Measurements from ENCODE around the gene URB2. TPM values are rescaled to one million over a fixed set of nuclear protein-coding genes. Genes with fewer than 3 reads are reported as not detected.

Gene URB2
- total and polyA plus RNA-seq, 10 donors: 2.1 to 13.6 (median 9.4) TPM

DNA sequence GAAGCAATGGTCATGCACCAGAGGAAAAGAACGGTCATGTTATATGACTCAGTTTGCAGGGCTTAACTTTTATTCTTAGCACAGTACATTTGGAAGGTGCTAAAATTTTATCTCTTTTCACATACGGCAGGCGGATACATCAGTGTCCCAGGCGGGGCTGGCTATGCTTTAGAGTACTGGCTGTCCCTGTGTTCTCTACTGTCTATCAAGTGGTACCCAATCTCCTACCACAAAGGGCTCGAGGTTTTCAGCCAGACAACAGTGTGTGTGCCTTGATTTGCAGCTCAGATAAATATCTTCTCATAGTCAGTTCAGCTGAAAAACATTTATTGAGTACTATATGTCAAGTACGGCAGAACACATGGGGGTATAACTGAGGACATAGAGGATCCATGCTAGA, 65.3 kb downstream of the URB2 start:
- DNase-seq: no peak
- no peak overlapping the region for H3K4me3 ChIP-seq
- H3K27ac ChIP-seq: no peak overlapping the region
- H3K36me3 ChIP-seq: no peaks in the 10 kb centered on the region
- intact Hi-C loops (cut with DNase I; ENCODE audit: low total_unique reads): no loop called here
- 64 to 77% (median 74%) methylated on average over 6 of the region's 6 CpGs for WGBS, 5 donors
- peaks cover 0 to 8% (median 0%) of the 10 kb centered on the region in 7 donors for H3K27me3 ChIP-seq (replicated peaks in 1 of 7)
- TF ChIP-seq POLR2AphosphoS5 (IDR thresholded peaks at IDR 0.05): no peak
- TF ChIP-seq, protein P1, sequence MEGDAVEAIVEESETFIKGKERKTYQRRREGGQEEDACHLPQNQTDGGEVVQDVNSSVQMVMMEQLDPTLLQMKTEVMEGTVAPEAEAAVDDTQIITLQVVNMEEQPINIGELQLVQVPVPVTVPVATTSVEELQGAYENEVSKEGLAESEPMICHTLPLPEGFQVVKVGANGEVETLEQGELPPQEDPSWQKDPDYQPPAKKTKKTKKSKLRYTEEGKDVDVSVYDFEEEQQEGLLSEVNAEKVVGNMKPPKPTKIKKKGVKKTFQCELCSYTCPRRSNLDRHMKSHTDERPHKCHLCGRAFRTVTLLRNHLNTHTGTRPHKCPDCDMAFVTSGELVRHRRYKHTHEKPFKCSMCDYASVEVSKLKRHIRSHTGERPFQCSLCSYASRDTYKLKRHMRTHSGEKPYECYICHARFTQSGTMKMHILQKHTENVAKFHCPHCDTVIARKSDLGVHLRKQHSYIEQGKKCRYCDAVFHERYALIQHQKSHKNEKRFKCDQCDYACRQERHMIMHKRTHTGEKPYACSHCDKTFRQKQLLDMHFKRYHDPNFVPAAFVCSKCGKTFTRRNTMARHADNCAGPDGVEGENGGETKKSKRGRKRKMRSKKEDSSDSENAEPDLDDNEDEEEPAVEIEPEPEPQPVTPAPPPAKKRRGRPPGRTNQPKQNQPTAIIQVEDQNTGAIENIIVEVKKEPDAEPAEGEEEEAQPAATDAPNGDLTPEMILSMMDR (IDR thresholded peaks at IDR 0.05 in 8 of 11, conservative IDR thresholded peaks at IDR 0.05 in 3 of 11): no peak
- TF ChIP-seq POLR2A (IDR thresholded peaks at IDR 0.05): no peak
- peaks cover 0 to under 1% (median 0%) of the 10 kb centered on the region in 8 donors for H3K9me3 ChIP-seq
- H3K4me1 ChIP-seq: peaks cover 0 to 40% (median 27%) of the 10 kb centered on the region in 6 donors

DNA sequence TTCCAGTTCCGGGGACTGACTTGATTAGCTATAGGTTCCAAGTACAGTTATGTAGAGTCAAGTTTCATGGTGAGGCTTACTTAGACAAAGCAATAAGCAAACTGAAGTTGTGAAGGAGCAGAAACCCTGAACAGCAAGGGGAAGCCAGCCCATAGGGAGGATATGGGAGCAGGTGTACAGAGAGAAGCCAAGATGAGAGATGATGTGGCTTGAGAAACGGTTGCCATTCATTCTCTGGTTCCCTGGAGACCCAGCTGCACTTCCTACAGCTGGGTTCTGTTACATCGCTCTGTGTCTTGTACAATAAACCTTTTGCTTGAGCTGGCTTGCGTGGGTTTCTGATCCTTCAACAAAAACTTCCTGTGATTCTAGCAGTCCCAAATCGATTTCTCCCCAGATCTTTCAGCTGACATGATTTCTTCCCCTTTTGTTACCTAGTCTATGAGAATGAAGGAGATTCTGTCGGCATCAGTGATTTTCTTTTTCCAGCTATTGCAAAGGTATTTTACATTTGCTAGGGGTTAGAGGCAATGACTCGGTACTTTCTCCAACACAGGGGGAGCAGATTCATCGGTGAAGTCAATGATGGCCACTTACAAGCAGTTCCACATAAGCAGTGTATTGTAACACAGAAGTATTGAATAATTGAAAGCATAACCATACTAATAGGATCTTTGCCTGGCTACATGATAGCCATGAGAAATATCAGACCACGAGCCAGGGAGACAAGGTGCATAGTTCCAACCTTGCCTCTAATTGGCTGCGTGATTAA, 67.3 kb downstream of the URB2 start:
- peak overlapping the region in 3 of 8 donors; percentile 18 to 33 (median 28) for H3K27ac ChIP-seq
- no peak overlapping the region for H3K4me3 ChIP-seq
- no peak for DNase-seq
- no peaks in the 10 kb centered on the region for H3K36me3 ChIP-seq
- 44 to 60% (median 57%) methylated on average over 10 of the region's 10 CpGs for WGBS, 5 donors
- peaks cover 0 to 8% (median 0%) of the 10 kb centered on the region in 7 donors for H3K27me3 ChIP-seq (replicated peaks in 1 of 7)
- intact Hi-C loops (cut with DNase I; ENCODE audit: low total_unique reads): no loop called here
- peaks cover 0 to 40% (median 27%) of the 10 kb centered on the region in 6 donors for H3K4me1 ChIP-seq
- H3K9me3 ChIP-seq: no peaks in the 10 kb centered on the region
- TF ChIP-seq POLR2A (IDR thresholded peaks at IDR 0.05): no peak
- TF ChIP-seq POLR2AphosphoS5 (IDR thresholded peaks at IDR 0.05): no peak
- TF ChIP-seq, protein P1 (IDR thresholded peaks at IDR 0.05 in 8 of 11, conservative IDR thresholded peaks at IDR 0.05 in 3 of 11): no peak

DNA sequence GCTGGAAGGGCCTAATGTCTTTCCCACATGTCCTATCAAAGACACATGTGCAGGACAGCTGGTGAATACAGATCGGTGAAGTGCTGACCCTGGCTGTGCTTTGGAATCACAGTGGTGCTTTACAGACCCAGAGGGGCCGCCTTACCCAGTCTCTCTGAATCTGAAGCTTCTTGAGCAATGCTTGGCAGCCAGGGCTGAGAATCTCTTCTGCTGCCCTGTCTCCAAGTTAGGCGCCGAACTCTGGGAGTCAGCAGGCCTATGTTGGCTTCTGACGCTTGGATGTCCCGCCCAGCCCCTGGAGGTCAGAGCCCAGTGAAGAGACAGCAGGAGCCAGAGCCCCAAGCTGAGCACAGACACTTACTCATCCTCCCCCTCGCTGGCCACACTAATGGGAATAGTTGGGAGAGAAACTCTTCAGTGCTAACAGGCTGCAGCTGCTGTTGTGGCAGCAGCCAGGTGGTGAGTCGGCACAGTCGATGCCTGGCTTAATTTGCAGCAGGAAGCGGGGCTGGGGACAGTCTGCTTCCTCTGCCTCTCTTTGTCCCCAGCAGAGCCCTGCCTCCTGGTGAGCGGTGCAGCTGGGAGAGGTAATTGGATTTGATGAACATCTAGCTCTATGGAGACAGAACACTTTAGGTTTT, 68.1 kb downstream of the URB2 start:
- H3K4me3 ChIP-seq: no peak overlapping the region
- intact Hi-C loops (cut with DNase I; ENCODE audit: low total_unique reads): no loop called here
- 47 to 50% (median 48%) methylated on average over 10 to 11 of the region's 11 CpGs for WGBS, 5 donors
- peak; percentile 77 for DNase-seq
- TF ChIP-seq POLR2A (IDR thresholded peaks at IDR 0.05) (no peak), POLR2AphosphoS5 (IDR thresholded peaks at IDR 0.05) (peak; percentile 76 to 81 (median 79))
- H3K27me3 ChIP-seq (replicated peaks in 1 of 7): peaks cover 0 to 8% (median 0%) of the 10 kb centered on the region in 7 donors
- peak overlapping the region in 3 of 8 donors; percentile 18 to 33 (median 28) for H3K27ac ChIP-seq
- H3K36me3 ChIP-seq: no peaks in the 10 kb centered on the region
- no peaks in the 10 kb centered on the region for H3K9me3 ChIP-seq
- H3K4me1 ChIP-seq: peaks cover 0 to 40% (median 27%) of the 10 kb centered on the region in 6 donors

DNA sequence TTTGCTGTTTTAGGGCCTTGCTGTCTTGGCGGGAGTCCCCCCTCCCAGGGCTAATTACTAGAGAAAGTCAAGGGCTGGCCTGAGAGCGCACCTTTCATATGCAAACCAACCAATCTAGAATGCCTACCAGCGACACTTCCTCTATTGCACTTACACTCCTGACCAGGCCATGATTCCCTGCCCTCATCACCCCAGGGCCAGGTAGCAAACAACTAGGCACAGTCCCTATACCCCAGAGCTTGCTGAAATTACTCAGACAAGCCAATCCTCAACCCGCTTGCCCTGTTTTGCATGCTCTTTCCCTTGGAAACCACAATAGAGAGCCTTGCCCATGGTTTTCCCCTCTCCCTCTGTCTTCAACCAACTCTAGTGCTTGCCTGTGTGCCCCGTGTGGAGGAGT, 70.3 kb downstream of the URB2 start:
- TF ChIP-seq POLR2A (IDR thresholded peaks at IDR 0.05): no peak
- no peak for TF ChIP-seq POLR2AphosphoS5 (IDR thresholded peaks at IDR 0.05)
- TF ChIP-seq, protein P1 (IDR thresholded peaks at IDR 0.05 in 8 of 11, conservative IDR thresholded peaks at IDR 0.05 in 3 of 11): no peak
- intact Hi-C loops (cut with DNase I; ENCODE audit: low total_unique reads): no loop called here
- Histone ChIP-seq H3K27me3 (replicated peaks in 1 of 7) (peaks cover 0 to 8% (median 0%) of the 10 kb centered on the region in 7 donors), H3K4me1 (peaks cover 0 to 36% (median 27%) of the 10 kb centered on the region in 6 donors), H3K27ac (no peak overlapping the region), H3K36me3 (no peaks in the 10 kb centered on the region), H3K4me3 (no peak overlapping the region), H3K9me3 (no peaks in the 10 kb centered on the region)
- no peak for DNase-seq
- WGBS, 5 donors: 72 to 85% (median 77%) methylated on average over 5 of the region's 5 CpGs
